ENCODE data around the gene CENPN.

- TF ChIP-seq CTCF (IDR thresholded peaks at IDR 0.05) (no peak), POLR2A (IDR thresholded peaks at IDR 0.05) (no peak)
Observed at GRCh38 chr16:80984124-80984892, 22.7 kb upstream of the CENPN start.
